ENCODE measurements around the gene RFTN1.

Gene RFTN1

GRCh38 chr3:16329036-16329825 is 184.3 kb downstream of the RFTN1 start:
- no peak for DNase-seq (ENCODE audit: low spot score)
- TF ChIP-seq CTCF (IDR thresholded peaks at IDR 0.05; ENCODE audit: extremely low read depth, missing control alignments), result no peak

GRCh38 chr3:16328124-16328523 is 185.4 kb downstream of the RFTN1 start:
- no peak for TF ChIP-seq CTCF (IDR thresholded peaks at IDR 0.05; ENCODE audit: extremely low read depth, missing control alignments)
- DNase-seq (ENCODE audit: low spot score), result no peak

GRCh38 chr3:16326724-16327349 is 186.7 kb downstream of the RFTN1 start:
- TF ChIP-seq CTCF (IDR thresholded peaks at IDR 0.05; ENCODE audit: extremely low read depth, missing control alignments), result no peak
- no peak for DNase-seq (ENCODE audit: low spot score)

- no peak for DNase-seq (ENCODE audit: low spot score)
- no peak for TF ChIP-seq CTCF (IDR thresholded peaks at IDR 0.05; ENCODE audit: extremely low read depth, missing control alignments)
These were observed 187.6 kb downstream of the RFTN1 start for GRCh38 chr3:16325850-16326249.

GRCh38 chr3:16323737-16324136 is 189.8 kb downstream of the RFTN1 start:
- DNase-seq (ENCODE audit: low spot score), result no peak
- no peak for TF ChIP-seq CTCF (IDR thresholded peaks at IDR 0.05; ENCODE audit: extremely low read depth, missing control alignments)

- DNase-seq (ENCODE audit: low spot score), result no peak
- no peak for TF ChIP-seq CTCF (IDR thresholded peaks at IDR 0.05; ENCODE audit: extremely low read depth, missing control alignments)
These were observed 191.3 kb downstream of the RFTN1 start for GRCh38 chr3:16322189-16322588.

- TF ChIP-seq CTCF (IDR thresholded peaks at IDR 0.05; ENCODE audit: extremely low read depth, missing control alignments), result no peak
These were observed 192.8 kb downstream of the RFTN1 start for GRCh38 chr3:16320711-16321110.

More at GRCh38 chr3:16320711-16321110, 192.8 kb downstream of the RFTN1 start:
- no peak for DNase-seq (ENCODE audit: low spot score)

Measured in GM20000 (cell line).